Measurements from ENCODE around the gene TRIM13. TPM values are rescaled to one million over a fixed set of nuclear protein-coding genes. Genes with fewer than 3 reads are reported as not detected.

Gene TRIM13
- total and polyA plus RNA-seq, 2 of the 8 experiments (the other 6 are each of a cell fraction or from before 2014, with no cell fraction given), result 21.2 to 31.5 TPM

- Histone ChIP-seq H3K14ac (ENCODE audit: insufficient read length) (no peak overlapping the region), H3K79me2 (ENCODE audit: control insufficient read depth in 1 of 2, insufficient read depth in 2 of 2, low read length in 2 of 2) (peaks cover 0 to 5% of the 10 kb centered on the region in 2 experiments; a peak in 1 of 4 replicates), H2AK5ac (ENCODE audit: low read depth, low read length) (no peak overlapping the region), H4K20me1 (replicated peaks in 1 of 2; ENCODE audit: control insufficient read depth in 1 of 2, insufficient read depth in 2 of 2, low read length in 2 of 2) (peaks cover 0 to 6% of the 10 kb centered on the region in 2 experiments), H3K9ac (replicated peaks in 1 of 4; ENCODE audit: extremely low read depth in 1 of 4, low read depth in 3 of 4, low read length in 3 of 4) (no peak overlapping the region), H3K4me2 (ENCODE audit: insufficient read depth in 1 of 2, low read depth in 2 of 2, low read length in 2 of 2) (no peak overlapping the region), H3K27ac (ENCODE audit: low read depth, low read length) (no peak overlapping the region), H4K8ac (ENCODE audit: extremely low read depth, insufficient read depth, low read length) (no peak overlapping the region), H2BK12ac (ENCODE audit: low read depth, low read length) (no peak overlapping the region), H3K23ac (ENCODE audit: insufficient read length) (no peak overlapping the region), H4K5ac (ENCODE audit: insufficient read length, low read depth, low read length) (no peak overlapping the region), H2AFZ (ENCODE audit: low read length) (no peak overlapping the region), H2BK20ac (ENCODE audit: low read length) (no peak overlapping the region), H3K79me1 (ENCODE audit: low read depth, low read length) (no peaks in the 10 kb centered on the region), H2BK120ac (replicated peaks; ENCODE audit: low read depth, low read length) (no peak overlapping the region), H3K23me2 (ENCODE audit: low read depth, low read length) (no peaks in the 10 kb centered on the region), H3K4me3 (ENCODE audit: extremely low read depth in 1 of 4, insufficient read depth in 2 of 4, low read depth in 3 of 4, low read length in 4 of 4) (no peak overlapping the region), H3K36me3 (ENCODE audit: control insufficient read depth in 2 of 4, insufficient read depth in 4 of 4, low read length in 3 of 4) (peaks cover 0 to 6% (median under 1%) of the 10 kb centered on the region in 4 experiments; a peak in 3 of 8 replicates), H3K27me3 (replicated peaks in 1 of 4; ENCODE audit: control insufficient read depth in 3 of 4, extremely low read depth in 1 of 4, insufficient read depth in 3 of 4, low read length in 3 of 4) (no peaks in the 10 kb centered on the region), H3K4ac (replicated peaks; ENCODE audit: insufficient read length, low read depth, low read length) (no peak overlapping the region), H2BK15ac (ENCODE audit: low read length) (no peak overlapping the region), H3K56ac (replicated peaks; ENCODE audit: insufficient read length, low read depth, low read length) (no peak overlapping the region), H2BK5ac (ENCODE audit: low read depth, low read length) (no peak overlapping the region), H3K9me3 (ENCODE audit: insufficient read depth in 2 of 2, low read depth in 1 of 2, low read length in 1 of 2) (no peaks in the 10 kb centered on the region), H3K18ac (ENCODE audit: extremely low read depth, low read length) (no peak overlapping the region), H3K4me1 (replicated peaks in 1 of 4; ENCODE audit: control insufficient read depth in 3 of 4, insufficient read depth in 4 of 4, low read length in 3 of 4) (peaks cover 0 to 9% (median 6%) of the 10 kb centered on the region in 4 experiments; a peak in 5 of 7 replicates), H4K91ac (replicated peaks; ENCODE audit: insufficient read length, low read length) (no peak overlapping the region)
- FAIRE-seq (no peak), DNase-seq (ENCODE audit: low read depth in 1 of 2, low spot score in 2 of 2) (no peak)
- ChIA-PET CTCF (ENCODE audit: partially characterized antibody) (interaction anchor here (0.5 to 1.4 kb wide), 3 partner anchors 62 to 415 kb away, joined by 3 to 4 read pairs (median 4); no protein-coding TSS in a partner anchor), POLR2A (ENCODE audit: partially characterized antibody) (interaction anchor here (0.6 to 1.2 kb wide), 2 partner anchors 10 to 64 kb away, joined by 3 read pairs; no protein-coding TSS in a partner anchor)
- TF ChIP-seq POU5F1 (IDR thresholded peaks at IDR 0.05; ENCODE audit: low read depth, low read length) (no peak), TAF1 (IDR thresholded peaks at IDR 0.05; ENCODE audit: low read depth, low read length) (no peak), KDM5A (IDR thresholded peaks at IDR 0.05; ENCODE audit: low read length) (no peak), KDM4A (IDR thresholded peaks at IDR 0.05; ENCODE audit: low read depth, low read length, severe bottlenecking) (no peak), SIX5 (IDR thresholded peaks at IDR 0.05; ENCODE audit: low read depth, low read length) (no peak), ASH2L (IDR thresholded peaks at IDR 0.05; ENCODE audit: low read length) (no peak), SUZ12 (IDR thresholded peaks at IDR 0.05; ENCODE audit: low read length) (no peak), ATF3 (IDR thresholded peaks at IDR 0.05; ENCODE audit: insufficient read depth, low read depth, low read length) (no peak), RNF2 (IDR thresholded peaks at IDR 0.05; ENCODE audit: borderline replicate concordance, low read depth, low read length, missing control alignments, poor library complexity, severe bottlenecking) (no peak), NRF1 (IDR thresholded peaks at IDR 0.05; ENCODE audit: low read depth, low read length) (no peak)
Observed at GRCh38 chr13:50017819-50018218, 21.0 kb downstream of the TRIM13 start.
